Inferior parietal cortex (tissue), 1 donor: ENCODE data around the gene DNAJB13.
"Not testable (repeated sequence)": the region's sequence is repeated elsewhere in the genome, so short reads cannot be mapped to it uniquely, and the experiment has no call there.

Experiments
- DNase-seq: peaks from one replicate; pipeline ENCODE4 v3.0.0-alpha.2; 2016; ENCODE audit errors: extremely low spot score

DNAJB13 gene

GRCh38 chr11:73977856-73978519, 27.2 kb downstream of the DNAJB13 start:
- DNase-seq = no peak

GRCh38 chr11:73978576-73979086, 27.8 kb downstream of the DNAJB13 start:
- DNase-seq = no peak

- no peak for DNase-seq
Measured at GRCh38 chr11:73980001-73980961, 29.5 kb downstream of the DNAJB13 start.

- DNase-seq = no peak
Measured at GRCh38 chr11:73981051-73981805, 30.4 kb downstream of the DNAJB13 start.

GRCh38 chr11:73982595-73982989, 31.8 kb downstream of the DNAJB13 start, which contains the start of gene UCP2:
Gene UCP2 (minus strand): TSS chr11:73982843. CDS start chr11:73978378, 4,465 bp downstream.
- peak; percentile 62 for DNase-seq

GRCh38 chr11:73982990-73983740, 32.3 kb downstream of the DNAJB13 start:
- DNase-seq = peak; percentile 92

GRCh38 chr11:73983741-73984538, 33.1 kb downstream of the DNAJB13 start:
- DNase-seq = no peak

- DNase-seq = not testable (repeated sequence)
Measured at GRCh38 chr11:73985661-73986060, 34.8 kb downstream of the DNAJB13 start.

GRCh38 chr11:73988227-73988626, 37.4 kb downstream of the DNAJB13 start:
- DNase-seq = no peak

GRCh38 chr11:73989156-73989555, 38.3 kb downstream of the DNAJB13 start:
- DNase-seq = no peak

GRCh38 chr11:73990730-73991129, 39.9 kb downstream of the DNAJB13 start:
- no peak for DNase-seq

- no peak for DNase-seq
Measured at GRCh38 chr11:73991471-73992006, 40.7 kb downstream of the DNAJB13 start.

- DNase-seq = no peak
Measured at GRCh38 chr11:73995247-73995646, 44.4 kb downstream of the DNAJB13 start.

GRCh38 chr11:73995731-73996130, 44.9 kb downstream of the DNAJB13 start:
- DNase-seq = no peak

- DNase-seq = no peak
Measured at GRCh38 chr11:73996161-73996747, 45.4 kb downstream of the DNAJB13 start.

GRCh38 chr11:73997120-73997770, 46.4 kb downstream of the DNAJB13 start:
- no peak for DNase-seq

- no peak for DNase-seq
Measured at GRCh38 chr11:73998846-73999575, 48.2 kb downstream of the DNAJB13 start.

GRCh38 chr11:73999581-74000306, 48.9 kb downstream of the DNAJB13 start:
- DNase-seq = no peak
